CD1c-positive myeloid dendritic cell (primary cell): Measurements from ENCODE around the gene TYROBP.
A peak's percentile ranks its signal among the peaks of the same experiment; 100 is the strongest.
"Not testable (repeated sequence)": the region's sequence is repeated elsewhere in the genome, so short reads cannot be mapped to it uniquely, and the experiment has no call there.

Experiments
- DNase-seq: peaks from one replicate; pipeline ENCODE4 v3.0.0-alpha.2; 2016; ENCODE audit errors: extremely low spot score

TYROBP gene

GRCh38 chr19:35931874-35932202 is 23.7 kb upstream of the TYROBP start:
- DNase-seq: no peak

GRCh38 chr19:35931161-35931873 is 23.2 kb upstream of the TYROBP start:
- peak; percentile 100 for DNase-seq

DNA sequence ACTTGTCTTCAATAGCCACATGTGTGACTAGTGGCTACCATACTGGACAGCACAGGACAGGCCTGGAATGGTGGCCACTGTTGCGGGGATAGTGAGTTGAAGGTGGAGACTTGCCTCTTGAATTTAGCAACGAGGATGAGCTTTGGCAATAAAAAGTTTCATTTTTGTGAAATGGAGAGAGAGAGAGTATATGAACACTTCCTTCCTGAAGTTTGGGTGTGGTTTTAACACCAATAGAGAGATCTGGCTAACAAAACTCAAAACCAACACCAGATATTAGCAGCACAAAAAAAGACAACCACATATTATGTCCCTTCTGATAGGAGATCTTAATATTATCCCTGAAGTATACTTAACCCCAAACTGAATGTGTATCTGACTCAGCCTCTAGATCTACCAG is 21.8 kb upstream of the TYROBP start:
- DNase-seq: peak; percentile 37

DNA sequence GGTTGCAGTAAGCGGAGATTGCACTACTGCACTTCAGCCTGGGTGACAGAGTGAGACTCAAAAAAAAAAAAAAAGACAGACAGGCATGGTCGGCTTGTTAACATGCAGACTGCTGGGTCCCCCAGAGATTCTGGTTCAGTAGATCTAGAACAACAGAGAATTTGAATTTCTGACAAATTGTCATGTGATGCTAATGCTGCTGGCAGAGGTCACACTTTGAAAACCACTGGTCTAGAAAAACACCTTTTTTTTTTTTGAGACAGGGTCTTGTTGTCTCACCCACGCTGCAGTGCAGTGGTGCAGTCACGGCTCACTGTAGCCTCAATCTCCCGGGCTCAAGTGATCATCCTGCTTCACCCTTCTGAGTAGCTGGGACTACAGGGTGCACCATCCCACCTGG is 20.4 kb upstream of the TYROBP start:
- peak; percentile 13 for DNase-seq

- no peak for DNase-seq
These were observed 17.4 kb upstream of the TYROBP start for GRCh38 chr19:35925501-35925900.

DNA sequence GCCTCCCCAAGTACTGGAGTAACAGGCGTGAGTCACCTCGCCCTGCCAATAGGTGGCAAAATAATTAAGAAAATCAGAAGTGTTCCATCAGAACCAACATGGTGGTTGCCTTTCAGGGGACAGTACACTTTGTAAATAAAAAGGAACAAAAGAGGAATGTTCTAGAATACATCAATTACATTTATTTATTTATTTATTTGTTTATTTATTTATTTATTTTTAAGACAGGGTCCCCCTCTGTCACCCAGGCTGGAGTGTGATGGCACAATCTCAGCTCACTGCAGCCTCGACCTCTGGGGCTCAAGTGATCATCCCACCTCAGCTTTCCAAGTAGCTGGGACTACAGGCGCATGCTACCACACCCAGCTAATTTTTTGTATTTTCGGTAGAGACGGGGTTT is 12.9 kb upstream of the TYROBP start:
- DNase-seq: no peak

- DNase-seq: no peak
These were observed 11.2 kb upstream of the TYROBP start for GRCh38 chr19:35919306-35919705.

DNA sequence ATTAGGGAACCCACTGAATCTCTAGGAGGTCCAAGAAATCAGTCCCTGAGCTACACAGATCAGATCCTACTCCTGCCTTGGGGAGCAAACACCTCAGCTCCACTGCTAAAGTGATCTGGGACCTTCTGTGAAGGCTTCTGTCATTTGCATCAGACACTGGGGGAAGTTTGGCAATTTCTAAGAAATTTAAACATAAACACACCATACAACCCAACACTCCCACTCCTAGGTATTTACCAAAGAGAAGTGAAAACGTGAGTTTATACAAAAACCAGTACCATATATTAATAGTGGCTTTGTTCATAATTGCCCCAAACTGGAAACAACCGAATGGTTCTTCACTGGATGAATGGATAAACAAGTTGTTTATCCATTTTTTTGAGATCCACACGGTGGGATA is 7.3 kb upstream of the TYROBP start:
- peak; percentile 89 for DNase-seq

DNA sequence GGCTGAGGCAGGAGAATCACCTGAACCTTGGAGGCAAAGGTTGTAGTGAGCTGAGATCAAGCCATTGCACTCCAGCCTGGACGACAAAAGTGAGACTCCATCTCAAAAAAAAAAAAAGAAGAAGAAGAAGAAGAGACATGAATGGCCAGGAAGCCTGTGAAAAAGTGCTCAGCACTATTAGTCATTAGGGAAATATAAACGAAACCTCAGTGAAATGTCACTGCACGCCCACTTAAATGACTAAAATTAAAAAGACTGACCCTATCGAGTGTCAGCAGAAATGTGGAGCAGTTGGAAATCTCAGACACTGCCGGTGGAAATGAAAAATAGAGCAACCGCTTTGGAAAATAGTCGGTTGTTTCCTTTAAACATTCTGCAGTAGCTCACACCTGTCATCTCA is 5.5 kb upstream of the TYROBP start:
- DNase-seq: peak; percentile 94

- DNase-seq: peak; percentile 70
These were observed 3.7 kb upstream of the TYROBP start for GRCh38 chr19:35911790-35912189.

DNA sequence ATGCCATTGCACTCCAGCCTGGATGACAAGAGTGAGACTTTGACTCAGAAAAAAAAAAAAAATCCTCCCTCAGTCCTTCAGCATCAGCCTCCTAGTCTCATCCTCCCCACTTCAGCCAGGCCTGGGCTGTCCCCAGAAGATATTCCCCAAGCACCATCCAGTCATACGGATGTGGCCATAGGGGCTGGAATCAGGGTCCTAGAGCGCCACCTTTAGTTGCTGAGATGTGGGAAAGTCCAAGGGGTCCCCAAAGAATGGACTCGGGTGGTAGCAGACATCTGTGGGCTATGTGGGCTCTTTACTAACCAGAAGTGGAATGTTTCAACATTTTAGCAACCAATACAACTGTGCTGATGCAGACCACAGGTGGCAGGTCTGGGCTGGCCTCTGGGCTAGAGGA is 3.1 kb upstream of the TYROBP start:
- no peak for DNase-seq

- DNase-seq: not testable (repeated sequence)
These were observed 2.3 kb upstream of the TYROBP start for GRCh38 chr19:35910355-35910754.

- DNase-seq: no peak
These were observed 1.6 kb upstream of the TYROBP start for GRCh38 chr19:35909684-35910035.

DNA sequence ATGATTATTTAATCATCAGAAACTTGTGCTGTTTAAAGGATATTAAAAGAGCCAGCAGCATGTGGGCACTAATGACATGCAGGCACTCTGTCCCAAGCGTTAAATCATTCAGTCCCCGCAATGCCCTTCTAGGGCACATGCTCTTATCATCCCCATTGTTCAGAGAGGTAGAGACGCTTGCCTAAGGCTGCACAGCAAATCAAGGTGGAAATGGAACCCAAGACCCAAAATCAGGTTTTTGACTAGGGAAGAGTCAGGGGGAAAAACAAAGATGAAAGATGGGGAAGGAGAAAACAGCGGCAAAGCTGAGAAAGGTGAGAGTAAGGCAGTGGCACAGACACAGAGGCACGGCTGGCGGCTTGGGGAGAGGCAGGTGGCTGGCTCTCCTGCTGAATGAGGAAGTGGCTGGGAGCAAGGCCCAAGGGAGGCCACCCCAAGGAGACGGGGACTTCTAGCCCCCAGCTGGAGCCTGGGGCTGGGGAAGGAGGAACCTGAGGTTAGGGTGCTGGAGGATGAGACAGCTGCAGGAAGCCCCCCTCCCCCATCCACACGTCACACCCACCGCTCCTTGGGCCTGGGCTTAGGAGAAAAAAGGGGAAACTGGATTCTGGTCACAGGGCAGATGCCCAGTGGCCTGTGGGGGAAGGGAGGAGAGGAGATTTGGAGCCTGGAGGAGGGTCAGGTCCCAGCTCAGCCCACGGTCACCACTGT is 1.0 kb upstream of the TYROBP start:
- DNase-seq: peak; percentile 97

- no peak for DNase-seq
These were observed 734 bp downstream of the TYROBP start for GRCh38 chr19:35907377-35907745.

- peak; percentile 15 for DNase-seq
These were observed 2.8 kb downstream of the TYROBP start for GRCh38 chr19:35905178-35905727.

- DNase-seq: peak; percentile 81
These were observed 3.6 kb downstream of the TYROBP start for GRCh38 chr19:35904311-35905068.

DNA sequence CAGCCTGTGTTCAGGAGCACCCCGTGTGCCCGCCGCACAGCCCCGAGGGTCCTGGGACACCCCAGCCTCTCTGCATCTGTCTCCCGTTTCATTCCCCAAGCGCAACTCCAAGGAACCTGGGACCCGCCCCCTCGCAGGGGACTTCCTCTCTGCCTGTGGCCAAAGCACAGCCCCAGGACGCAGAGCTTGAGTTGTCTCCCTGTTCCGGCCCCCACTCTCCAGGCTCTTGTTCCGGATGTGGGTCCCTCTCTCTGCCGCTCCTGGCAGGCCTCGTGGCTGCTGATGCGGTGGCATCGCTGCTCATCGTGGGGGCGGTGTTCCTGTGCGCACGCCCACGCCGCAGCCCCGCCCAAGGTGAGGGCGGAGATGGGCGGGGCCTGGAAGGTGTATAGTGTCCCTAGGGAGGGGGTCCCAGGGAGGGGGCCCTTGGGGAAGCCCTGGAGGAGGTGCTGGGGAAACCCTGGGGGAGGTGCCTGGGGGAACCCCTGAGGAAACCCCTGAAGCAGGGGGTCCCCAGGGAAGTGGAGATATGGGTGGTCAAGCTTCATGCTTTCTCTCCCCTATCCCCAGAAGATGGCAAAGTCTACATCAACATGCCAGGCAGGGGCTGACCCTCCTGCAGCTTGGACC is 4.4 kb downstream of the TYROBP start:
- peak; percentile 95 for DNase-seq

DNA sequence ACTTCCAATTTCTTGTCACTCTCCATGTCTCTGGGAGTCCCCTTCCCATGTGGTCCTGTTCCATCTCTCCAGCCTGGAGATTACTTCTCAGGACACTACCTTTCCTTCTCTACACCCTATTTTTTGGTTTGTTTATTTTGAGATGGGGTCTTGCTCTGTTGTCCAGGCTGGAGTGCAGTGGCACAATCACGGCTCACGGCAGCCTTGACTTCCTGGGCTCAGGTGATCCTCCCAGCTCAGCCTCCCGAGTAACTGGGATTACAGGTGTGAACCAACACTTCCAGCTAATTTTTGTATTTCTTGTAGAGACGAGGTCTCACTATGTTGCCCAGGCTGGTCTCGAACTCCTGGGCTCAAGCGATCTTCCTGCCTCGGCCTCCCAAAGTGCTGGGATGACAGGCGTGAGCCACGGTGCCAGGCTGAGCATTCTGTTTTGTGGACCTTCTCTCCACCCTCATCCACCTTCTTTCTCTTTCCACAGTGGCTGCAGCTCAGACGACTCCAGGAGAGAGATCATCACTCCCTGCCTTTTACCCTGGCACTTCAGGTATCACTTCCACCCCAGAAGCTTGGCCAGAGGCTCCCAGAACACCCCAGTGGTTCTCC is 5.1 kb downstream of the TYROBP start:
- no peak for DNase-seq

DNA sequence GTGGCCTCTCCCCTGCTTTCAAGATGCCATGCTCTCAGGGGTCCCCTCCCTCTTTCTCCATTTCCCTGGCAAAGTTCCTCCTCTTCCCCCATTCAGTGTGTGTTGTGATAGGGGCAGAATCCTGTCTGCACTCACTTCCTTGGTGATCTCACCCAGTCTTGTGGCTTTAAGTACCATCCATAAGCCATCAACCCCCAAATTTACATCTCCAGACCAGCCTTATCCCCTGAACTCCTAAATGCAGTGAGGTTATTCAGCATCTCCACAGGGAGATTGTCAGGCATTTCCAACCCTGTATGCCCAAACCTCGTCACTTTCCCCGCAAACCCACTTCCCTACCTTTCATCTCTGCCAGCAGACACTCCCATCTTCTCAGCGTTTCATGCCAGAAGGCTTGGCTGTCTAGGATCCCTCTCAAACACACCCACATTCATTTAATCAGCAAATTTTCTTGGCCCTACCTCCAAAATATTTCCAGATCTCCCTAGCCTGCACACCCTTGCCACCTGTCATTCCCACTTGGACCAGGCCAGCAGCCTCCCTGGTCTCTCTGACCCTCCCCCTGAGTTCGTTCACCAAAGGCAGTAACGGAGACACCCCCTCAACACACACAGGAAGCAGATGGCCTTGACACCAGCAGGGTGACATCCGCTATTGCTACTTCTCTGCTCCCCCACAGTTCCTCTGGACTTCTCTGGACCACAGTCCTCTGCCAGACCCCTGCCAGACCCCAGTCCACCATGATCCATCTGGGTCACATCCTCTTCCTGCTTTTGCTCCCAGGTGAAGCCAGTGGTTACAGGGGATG is 6.0 kb downstream of the TYROBP start, which contains the start of gene HCST:
Gene HCST, plus strand, starts transcription at position 676 of the 808 bp plus-strand sequence. Its CDS starts 65 bp downstream, at position 741.
- peak; percentile 76 for DNase-seq
